K562 (cell line): ENCODE measurements around the gene SLC12A9. TPM values are rescaled to one million over a fixed set of nuclear protein-coding genes. Genes with fewer than 3 reads are reported as not detected.
A peak's percentile ranks its signal among the peaks of the same experiment; 100 is the strongest.

Source experiments
- ASH1L ChIP-seq: fragments of 450-650 bp; IDR thresholded peaks from 2 replicates; pipeline ENCODE4 v1.6.1; 2018; ENCODE audit warnings: borderline replicate concordance, mild to moderate bottlenecking, low read depth; ENCODE audit not compliant: partially characterized antibody
- BMI1 ChIP-seq: fragments of 150-350 bp; IDR thresholded peaks from 2 replicates; pipeline ENCODE4 v1.6.1; 2014; ENCODE audit warnings: low read length
- COPS2 ChIP-seq: fragments of 450-650 bp; conservative IDR thresholded peaks from 2 replicates; pipeline ENCODE4 v1.6.1; 2016; ENCODE audit warnings: mild to moderate bottlenecking, moderate library complexity
- FOXM1 ChIP-seq, 2 experiments: fragments of 450-650 bp in 1 of 2; sonication (generic) in 1 of 2; formaldehyde crosslinking in 1 of 2; IDR thresholded peaks; 2 replicates each; pipeline versions ENCODE4 v1.6.1 to v1.9.0; 2017 to 2022; ENCODE audit warnings: low read depth in 2 of 2, mild to moderate bottlenecking in 2 of 2, missing genetic modification reagents in 1 of 2, moderate library complexity in 1 of 2
- GTF2A2 ChIP-seq: IDR thresholded peaks from 2 replicates; pipeline ENCODE4 v1.6.1; 2016; ENCODE audit warnings: mild to moderate bottlenecking, missing genetic modification characterization, missing compliant biosample characterization
- HDAC6 ChIP-seq: IDR thresholded peaks from 2 replicates; pipeline ENCODE4 v1.6.1; 2012; ENCODE audit warnings: low read depth, mild to moderate bottlenecking, control low read depth, inconsistent platforms, low read length, moderate library complexity
- MEF2A ChIP-seq: IDR thresholded peaks from 2 replicates; pipeline ENCODE4 v1.6.1; 2011; ENCODE audit warnings: low read depth, mild to moderate bottlenecking, low read length, moderate library complexity; ENCODE audit not compliant: control insufficient read depth
- NRF1 ChIP-seq, 2 experiments: fragments of 450-650 bp; IDR thresholded peaks in 1 of 2; conservative IDR thresholded peaks in 1 of 2; 2 replicates each; pipeline ENCODE4 v1.6.1; 2014; ENCODE audit warnings: mild to moderate bottlenecking in 2 of 2
- RREB1 ChIP-seq: fragments of 250-450 bp; sonication (Bioruptor Pico); IDR thresholded peaks from 2 replicates; pipeline ENCODE4 v1.4.0; 2020
- YBX1 ChIP-seq: fragments of 450-650 bp; IDR thresholded peaks from 2 replicates; pipeline ENCODE4 v1.7.1; 2016; ENCODE audit warnings: mild to moderate bottlenecking
- ZSCAN29 ChIP-seq: fragments of 450-650 bp; IDR thresholded peaks from 2 replicates; pipeline ENCODE4 v1.6.1; 2017
- polyA plus RNA-seq, 8 experiments: library from polyadenylated mRNA; depleted of rRNA in 4 of 8; stranded (reverse) in 5 of 8; unstranded in 3 of 8; fragments of >200 nt; fragmentation: Nextera tagmentation in 2 of 8; fragmentation: Illumina TruSeq in 1 of 8; extraction: Ambion mirVana in 2 of 8; extraction: Trizol in 1 of 8; gene quantifications; 2 replicates each; pipeline versions ENCODE4 v1.2.1 to v1.2.3, GENCODE V29; 2011 to 2014; ENCODE audit warnings: inconsistent platforms in 1 of 8, missing spikeins in 1 of 8
- total RNA-seq, 7 experiments: library from RNA; depleted of rRNA in 6 of 7; stranded (reverse); fragments of >200 nt in 6 of 7; fragmentation: Illumina TruSeq in 2 of 7; extraction: Trizol in 2 of 7; gene quantifications; 2 replicates each; pipeline versions ENCODE4 v1.2.1 to v1.2.3, GENCODE V29; 2011 to 2021; ENCODE audit warnings: low replicate concordance in 1 of 7
- TF ChIP-seq, protein P1 (sequence below): sonication (generic); formaldehyde crosslinking; IDR thresholded peaks from 2 replicates; pipeline ENCODE4 v1.9.0; 2022; ENCODE audit warnings: mild to moderate bottlenecking, missing genetic modification reagents
- TF ChIP-seq, protein P2 (sequence below): sonication (generic); formaldehyde crosslinking; IDR thresholded peaks from 2 replicates; pipeline ENCODE4 v1.5.0; 2020; ENCODE audit warnings: missing genetic modification reagents
- TF ChIP-seq, protein P3 (sequence below): fragments of 200-800 bp; sonication (Bioruptor generic); IDR thresholded peaks from 2 replicates; pipeline ENCODE4 v1.6.1; 2016; ENCODE audit warnings: missing genetic modification characterization, missing compliant biosample characterization

The SLC12A9 gene
- total and polyA plus RNA-seq, 9 of the 15 experiments (the other 6 are each of a cell fraction or from before 2014, with no cell fraction given) = 0.06 to 20.2 (median 10.7) TPM

GRCh38 chr7:100852048-100852872, at the start of gene SLC12A9 (continued):
- TF ChIP-seq HDAC6 (no peak), NRF1 (conservative IDR thresholded peaks at IDR 0.05 in 1 of 2, IDR thresholded peaks at IDR 0.05 in 1 of 2) (peak; percentile 84 to 86), COPS2 (no peak), BMI1 (no peak), YBX1 (no peak), GTF2A2 (tag) (no peak), FOXM1 (IDR thresholded peaks at IDR 0.05; ENCODE audit: low read depth) (no peak), FOXM1 (CRISPR knock-in tag; IDR thresholded peaks at IDR 0.05; ENCODE audit: low read depth) (0 out of 2 replicates have a peak, but pooled peaks have one; percentile 29), ZSCAN29 (no peak), RREB1 (CRISPR knock-in tag) (no peak; the same call in 1 of the 2 replicates), MEF2A (no peak), ASH1L (no peak)
- TF ChIP-seq, protein P1, sequence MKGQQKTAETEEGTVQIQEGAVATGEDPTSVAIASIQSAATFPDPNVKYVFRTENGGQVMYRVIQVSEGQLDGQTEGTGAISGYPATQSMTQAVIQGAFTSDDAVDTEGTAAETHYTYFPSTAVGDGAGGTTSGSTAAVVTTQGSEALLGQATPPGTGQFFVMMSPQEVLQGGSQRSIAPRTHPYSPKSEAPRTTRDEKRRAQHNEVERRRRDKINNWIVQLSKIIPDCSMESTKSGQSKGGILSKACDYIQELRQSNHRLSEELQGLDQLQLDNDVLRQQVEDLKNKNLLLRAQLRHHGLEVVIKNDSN (CRISPR knock-in tag) = peak; percentile 69
- TF ChIP-seq, protein P2, sequence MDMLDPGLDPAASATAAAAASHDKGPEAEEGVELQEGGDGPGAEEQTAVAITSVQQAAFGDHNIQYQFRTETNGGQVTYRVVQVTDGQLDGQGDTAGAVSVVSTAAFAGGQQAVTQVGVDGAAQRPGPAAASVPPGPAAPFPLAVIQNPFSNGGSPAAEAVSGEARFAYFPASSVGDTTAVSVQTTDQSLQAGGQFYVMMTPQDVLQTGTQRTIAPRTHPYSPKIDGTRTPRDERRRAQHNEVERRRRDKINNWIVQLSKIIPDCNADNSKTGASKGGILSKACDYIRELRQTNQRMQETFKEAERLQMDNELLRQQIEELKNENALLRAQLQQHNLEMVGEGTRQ (CRISPR knock-in tag) = peak; percentile 59
- TF ChIP-seq, protein P3, sequence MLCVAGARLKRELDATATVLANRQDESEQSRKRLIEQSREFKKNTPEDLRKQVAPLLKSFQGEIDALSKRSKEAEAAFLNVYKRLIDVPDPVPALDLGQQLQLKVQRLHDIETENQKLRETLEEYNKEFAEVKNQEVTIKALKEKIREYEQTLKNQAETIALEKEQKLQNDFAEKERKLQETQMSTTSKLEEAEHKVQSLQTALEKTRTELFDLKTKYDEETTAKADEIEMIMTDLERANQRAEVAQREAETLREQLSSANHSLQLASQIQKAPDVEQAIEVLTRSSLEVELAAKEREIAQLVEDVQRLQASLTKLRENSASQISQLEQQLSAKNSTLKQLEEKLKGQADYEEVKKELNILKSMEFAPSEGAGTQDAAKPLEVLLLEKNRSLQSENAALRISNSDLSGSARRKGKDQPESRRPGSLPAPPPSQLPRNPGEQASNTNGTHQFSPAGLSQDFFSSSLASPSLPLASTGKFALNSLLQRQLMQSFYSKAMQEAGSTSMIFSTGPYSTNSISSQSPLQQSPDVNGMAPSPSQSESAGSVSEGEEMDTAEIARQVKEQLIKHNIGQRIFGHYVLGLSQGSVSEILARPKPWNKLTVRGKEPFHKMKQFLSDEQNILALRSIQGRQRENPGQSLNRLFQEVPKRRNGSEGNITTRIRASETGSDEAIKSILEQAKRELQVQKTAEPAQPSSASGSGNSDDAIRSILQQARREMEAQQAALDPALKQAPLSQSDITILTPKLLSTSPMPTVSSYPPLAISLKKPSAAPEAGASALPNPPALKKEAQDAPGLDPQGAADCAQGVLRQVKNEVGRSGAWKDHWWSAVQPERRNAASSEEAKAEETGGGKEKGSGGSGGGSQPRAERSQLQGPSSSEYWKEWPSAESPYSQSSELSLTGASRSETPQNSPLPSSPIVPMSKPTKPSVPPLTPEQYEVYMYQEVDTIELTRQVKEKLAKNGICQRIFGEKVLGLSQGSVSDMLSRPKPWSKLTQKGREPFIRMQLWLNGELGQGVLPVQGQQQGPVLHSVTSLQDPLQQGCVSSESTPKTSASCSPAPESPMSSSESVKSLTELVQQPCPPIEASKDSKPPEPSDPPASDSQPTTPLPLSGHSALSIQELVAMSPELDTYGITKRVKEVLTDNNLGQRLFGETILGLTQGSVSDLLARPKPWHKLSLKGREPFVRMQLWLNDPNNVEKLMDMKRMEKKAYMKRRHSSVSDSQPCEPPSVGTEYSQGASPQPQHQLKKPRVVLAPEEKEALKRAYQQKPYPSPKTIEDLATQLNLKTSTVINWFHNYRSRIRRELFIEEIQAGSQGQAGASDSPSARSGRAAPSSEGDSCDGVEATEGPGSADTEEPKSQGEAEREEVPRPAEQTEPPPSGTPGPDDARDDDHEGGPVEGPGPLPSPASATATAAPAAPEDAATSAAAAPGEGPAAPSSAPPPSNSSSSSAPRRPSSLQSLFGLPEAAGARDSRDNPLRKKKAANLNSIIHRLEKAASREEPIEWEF (CRISPR knock-in tag) = no peak
